ENCODE measurements around the gene NEK6. TPM values are rescaled to one million over a fixed set of nuclear protein-coding genes. Genes with fewer than 3 reads are reported as not detected.
A peak's percentile ranks its signal among the peaks of the same experiment; 100 is the strongest.

The NEK6 gene
- total RNA-seq, 2 experiments from 2014 or later = 5.6 to 16.4 TPM

GRCh38 chr9:124218438-124218982 lies 39.2 kb upstream of the NEK6 start:
- H3K9me2 ChIP-seq (ENCODE audit: insufficient read depth, low read length) = no peaks in the 10 kb centered on the region
- no peaks in the 10 kb centered on the region for H4K20me1 ChIP-seq (ENCODE audit: insufficient read depth, low read length)
- no peaks in the 10 kb centered on the region for H3K79me2 ChIP-seq (ENCODE audit: insufficient read depth, low read depth, low read length)
- no peaks in the 10 kb centered on the region for H3K36me3 ChIP-seq (ENCODE audit: insufficient read depth, low read length)
- peak; percentile 88 for DNase-seq (ENCODE audit: low spot score)
- peak overlapping the region; percentile 49 for H3K4me3 ChIP-seq (ENCODE audit: low read depth, low read length, poor library complexity, severe bottlenecking)
- BruUV-seq (replicated peaks) = no TSS peak
- H3K4me1 ChIP-seq (ENCODE audit: insufficient read depth, low read length, poor library complexity, severe bottlenecking) = peaks cover 68% of the 10 kb centered on the region
- H3K27ac ChIP-seq (ENCODE audit: low read depth, low read length, poor library complexity, severe bottlenecking) = peak overlapping the region; percentile 74
- POLR2A ChIA-PET = no interaction called here
- no peak overlapping the region; the same call in 1 of the 2 replicates for H2AFZ ChIP-seq (ENCODE audit: low read length)
- H3K4me2 ChIP-seq (ENCODE audit: low read length) = peak overlapping the region; percentile 82
- H3K9me3 ChIP-seq (ENCODE audit: low read length) = no peaks in the 10 kb centered on the region
- intact Hi-C loops (cut with micrococcal nuclease; ENCODE audit: unreplicated experiment) = loop anchor here (1.0 to 2.0 kb wide), 2 partner anchors 16 to 46 kb away; no protein-coding TSS in a partner anchor
- CTCF ChIA-PET (ENCODE audit: unreplicated experiment) = no interaction called here
- TF ChIP-seq CTCF (conservative IDR thresholded peaks at IDR 0.05; ENCODE audit: low read length) (no peak), EZH2phosphoT487 (IDR thresholded peaks at IDR 0.05; ENCODE audit: borderline replicate concordance, low read depth, low read length) (no peak)

DNA sequence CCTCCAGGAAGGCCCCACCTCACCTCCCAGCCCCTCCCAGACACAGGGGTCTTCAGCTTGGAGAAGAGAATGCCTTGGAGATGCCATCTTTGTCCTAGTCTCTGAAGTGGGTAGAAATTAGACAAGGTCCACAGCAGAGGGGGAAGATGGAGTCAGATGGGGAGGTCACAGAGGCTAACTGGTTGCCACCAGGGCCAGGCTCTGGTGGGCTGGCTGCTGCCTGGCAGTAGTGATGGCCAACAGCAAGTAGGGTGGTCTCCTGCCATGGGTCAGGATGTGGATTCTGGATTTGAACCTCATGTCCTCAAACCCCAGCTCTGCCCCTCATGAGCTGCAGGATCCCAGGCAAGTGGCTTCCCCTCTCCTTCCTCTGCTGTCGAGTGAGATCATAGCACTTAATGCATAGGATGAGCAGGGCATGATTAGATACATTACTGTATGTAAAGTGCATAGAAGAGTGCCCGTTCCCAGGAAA lies 38.7 kb upstream of the NEK6 start:
- H3K4me3 ChIP-seq (ENCODE audit: low read depth, low read length, poor library complexity, severe bottlenecking) = peak overlapping the region; percentile 49
- no peaks in the 10 kb centered on the region for H3K9me3 ChIP-seq (ENCODE audit: low read length)
- H3K79me2 ChIP-seq (ENCODE audit: insufficient read depth, low read depth, low read length) = no peaks in the 10 kb centered on the region
- H3K4me2 ChIP-seq (ENCODE audit: low read length) = peak overlapping the region; percentile 82
- no TSS peak for BruUV-seq (replicated peaks)
- ChIA-PET POLR2A (no interaction called here), CTCF (ENCODE audit: unreplicated experiment) (no interaction called here)
- TF ChIP-seq EZH2phosphoT487 (IDR thresholded peaks at IDR 0.05; ENCODE audit: borderline replicate concordance, low read depth, low read length) (no peak), CTCF (conservative IDR thresholded peaks at IDR 0.05; ENCODE audit: low read length) (no peak)
- H4K20me1 ChIP-seq (ENCODE audit: insufficient read depth, low read length) = no peaks in the 10 kb centered on the region
- no peak for DNase-seq (ENCODE audit: low spot score)
- no peaks in the 10 kb centered on the region for H3K36me3 ChIP-seq (ENCODE audit: insufficient read depth, low read length)
- peak overlapping the region; percentile 74 for H3K27ac ChIP-seq (ENCODE audit: low read depth, low read length, poor library complexity, severe bottlenecking)
- H3K9me2 ChIP-seq (ENCODE audit: insufficient read depth, low read length) = no peaks in the 10 kb centered on the region
- H2AFZ ChIP-seq (ENCODE audit: low read length) = no peak overlapping the region
- peaks cover 67% of the 10 kb centered on the region for H3K4me1 ChIP-seq (ENCODE audit: insufficient read depth, low read length, poor library complexity, severe bottlenecking)
- intact Hi-C loops (cut with micrococcal nuclease; ENCODE audit: unreplicated experiment) = loop anchor here (1.0 to 2.0 kb wide), 2 partner anchors 17 to 46 kb away; no protein-coding TSS in a partner anchor

DNA sequence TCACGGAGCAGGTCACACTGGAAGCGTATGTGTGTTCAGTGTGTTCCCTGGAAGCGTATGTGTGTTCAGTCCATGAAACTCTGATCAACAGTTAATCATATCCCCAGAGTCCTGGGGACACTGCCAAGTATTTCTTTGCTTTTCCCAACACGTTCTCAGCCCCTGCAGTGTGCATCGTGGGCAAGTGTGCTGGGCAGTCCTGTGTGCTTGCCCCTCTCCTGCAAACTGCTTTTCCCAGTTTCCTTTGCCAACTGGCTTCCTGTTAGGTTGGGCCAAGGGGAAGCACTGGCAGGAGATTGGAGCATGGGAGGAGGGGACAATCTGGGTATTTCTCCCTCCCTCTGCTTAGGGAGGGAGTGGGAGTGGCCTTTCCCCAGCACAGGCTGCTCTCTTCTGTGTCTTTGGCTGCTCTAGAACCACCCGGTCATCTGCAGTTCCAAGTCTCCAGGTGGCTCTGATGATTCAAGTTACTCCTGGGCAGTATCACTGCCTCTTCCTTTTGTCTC lies 36.8 kb upstream of the NEK6 start:
- DNase-seq (ENCODE audit: low spot score) = no peak
- Histone ChIP-seq H2AFZ (ENCODE audit: low read length) (no peak overlapping the region), H3K79me2 (ENCODE audit: insufficient read depth, low read depth, low read length) (no peaks in the 10 kb centered on the region), H3K27ac (ENCODE audit: low read depth, low read length, poor library complexity, severe bottlenecking) (no peak overlapping the region), H3K4me3 (ENCODE audit: low read depth, low read length, poor library complexity, severe bottlenecking) (no peak overlapping the region), H3K4me2 (ENCODE audit: low read length) (no peak overlapping the region), H3K9me2 (ENCODE audit: insufficient read depth, low read length) (no peaks in the 10 kb centered on the region), H4K20me1 (ENCODE audit: insufficient read depth, low read length) (no peaks in the 10 kb centered on the region), H3K4me1 (ENCODE audit: insufficient read depth, low read length, poor library complexity, severe bottlenecking) (peaks cover 48% of the 10 kb centered on the region), H3K9me3 (ENCODE audit: low read length) (no peaks in the 10 kb centered on the region), H3K36me3 (ENCODE audit: insufficient read depth, low read length) (no peaks in the 10 kb centered on the region)
- TF ChIP-seq CTCF (conservative IDR thresholded peaks at IDR 0.05; ENCODE audit: low read length) = no peak
- no peak for TF ChIP-seq EZH2phosphoT487 (IDR thresholded peaks at IDR 0.05; ENCODE audit: borderline replicate concordance, low read depth, low read length)
- ChIA-PET CTCF (ENCODE audit: unreplicated experiment) (interaction anchor here (0.5 kb wide), 1 partner anchor 681 kb away, joined by 3 read pairs; no protein-coding TSS in a partner anchor), POLR2A (interaction anchor here (0.6 kb wide), 1 partner anchor 13 kb away, joined by 3 read pairs; no protein-coding TSS in a partner anchor)
- intact Hi-C loops (cut with micrococcal nuclease; ENCODE audit: unreplicated experiment) = no loop called here
- no TSS peak for BruUV-seq (replicated peaks)
